ENCODE data around the gene CBX2.
A peak's percentile ranks its signal among the peaks of the same experiment; 100 is the strongest.
"Not testable (repeated sequence)": the region's sequence is repeated elsewhere in the genome, so short reads cannot be mapped to it uniquely, and the experiment has no call there.

Gene CBX2

GRCh38 chr17:79749156-79749815, 28.7 kb upstream of the CBX2 start:
- no peak for TF ChIP-seq CTCF (IDR thresholded peaks at IDR 0.05; ENCODE audit: low read length, missing control alignments)
- no peak overlapping the region for H3K4me3 ChIP-seq (replicated peaks; ENCODE audit: low read depth, low read length)
- peak; percentile 73 for DNase-seq (ENCODE audit: low read depth)

- no peak for DNase-seq (ENCODE audit: low read depth)
- TF ChIP-seq CTCF (IDR thresholded peaks at IDR 0.05; ENCODE audit: low read length, missing control alignments) = no peak
Measured at GRCh38 chr17:79749958-79750357, 28.0 kb upstream of the CBX2 start.

GRCh38 chr17:79750650-79751545, 27.1 kb upstream of the CBX2 start:
- no peak overlapping the region for H3K4me3 ChIP-seq (replicated peaks; ENCODE audit: low read depth, low read length)
- no peak for DNase-seq (ENCODE audit: low read depth)
- no peak for TF ChIP-seq CTCF (IDR thresholded peaks at IDR 0.05; ENCODE audit: low read length, missing control alignments)

More at GRCh38 chr17:79749958-79750357, 28.0 kb upstream of the CBX2 start:
- no peak overlapping the region for H3K4me3 ChIP-seq (replicated peaks; ENCODE audit: low read depth, low read length)

- no peak for DNase-seq (ENCODE audit: low read depth)
- H3K4me3 ChIP-seq (replicated peaks; ENCODE audit: low read depth, low read length) = no peak overlapping the region
- TF ChIP-seq CTCF (IDR thresholded peaks at IDR 0.05; ENCODE audit: low read length, missing control alignments) = no peak
Measured at GRCh38 chr17:79752175-79752574, 25.8 kb upstream of the CBX2 start.

GRCh38 chr17:79754370-79754769, 23.6 kb upstream of the CBX2 start:
- TF ChIP-seq CTCF (IDR thresholded peaks at IDR 0.05; ENCODE audit: low read length, missing control alignments) = no peak
- DNase-seq (ENCODE audit: low read depth) = no peak
- H3K4me3 ChIP-seq (replicated peaks; ENCODE audit: low read depth, low read length) = no peak overlapping the region

GRCh38 chr17:79754903-79755302, 23.0 kb upstream of the CBX2 start:
- not testable (repeated sequence) for DNase-seq (ENCODE audit: low read depth); H3K4me3 ChIP-seq (replicated peaks; ENCODE audit: low read depth, low read length)

- TF ChIP-seq CTCF (IDR thresholded peaks at IDR 0.05; ENCODE audit: low read length, missing control alignments) = no peak
- no peak for DNase-seq (ENCODE audit: low read depth)
- no peak overlapping the region for H3K4me3 ChIP-seq (replicated peaks; ENCODE audit: low read depth, low read length)
Measured at GRCh38 chr17:79755591-79755990, 22.4 kb upstream of the CBX2 start.

Measured in fibroblast of pulmonary artery (primary cell).